RWPE1 (cell line): Measurements from ENCODE around the gene CLDN9.

Experiments used
- CTCF ChIA-PET: fragments of 350-600 bp; sonication (Branson Sonifier 250); formaldehyde crosslinking; extraction: SDS; loops from one replicate; lab custom pipeline; 2021; lab: Yijun Ruan, JAX
- POLR2A ChIA-PET: fragments of 400-600 bp; formaldehyde crosslinking; extraction: SDS; loops from one replicate; lab custom pipeline; 2020; ENCODE audit warnings: antibody characterized with exemption; ENCODE audit not compliant: low non-redundant PET; lab: Yijun Ruan, JAX
- DNase-seq: peaks from one replicate; pipeline ENCODE4 v3.0.0; 2012; ENCODE audit warnings: low spot score
- H3K27ac ChIP-seq: fragments of 450-650 bp; 2 replicates; pipeline ENCODE4 v1.5.1; 2017
- CTCF ChIP-seq: fragments of 450-650 bp; conservative IDR thresholded peaks from 2 replicates; pipeline ENCODE4 v1.5.1; 2017; ENCODE audit warnings: low read depth, mild to moderate bottlenecking

CLDN9 gene

GRCh38 chr16:3030222-3031212, 17.8 kb downstream of the CLDN9 start:
- DNase-seq = no peak
- H3K27ac ChIP-seq = no peak overlapping the region
- ChIA-PET POLR2A (interaction anchor here (0.8 kb wide), 1 partner anchor 10 kb away, joined by 4 read pairs; no protein-coding TSS in a partner anchor), CTCF (interaction anchor here (0.7 to 2.6 kb wide), 9 partner anchors 9 to 99 kb away, joined by 3 to 15 read pairs (median 5); partner anchors contain the start of genes TNFRSF12A and ZSCAN10)
- TF ChIP-seq CTCF = no peak

GRCh38 chr16:3032624-3033023, 19.9 kb downstream of the CLDN9 start:
- no peak for DNase-seq
- no peak for TF ChIP-seq CTCF
- no peak overlapping the region for H3K27ac ChIP-seq
- CTCF ChIA-PET = interaction anchor here (1.6 kb wide), 1 partner anchor 13 kb away, joined by 12 read pairs; the partner anchor contains the start of gene MMP25
- POLR2A ChIA-PET = no interaction called here

- ChIA-PET POLR2A (no interaction called here), CTCF (interaction anchor here (1.2 to 2.2 kb wide), 2 partner anchors 25 to 33 kb away, joined by 3 to 5 read pairs; no protein-coding TSS in a partner anchor)
- DNase-seq = no peak
- H3K27ac ChIP-seq = no peak overlapping the region
- TF ChIP-seq CTCF = no peak
These were observed 22.7 kb downstream of the CLDN9 start for GRCh38 chr16:3035289-3035971.

- CTCF ChIA-PET = interaction anchor here (2.2 kb wide), 1 partner anchor 24 kb away, joined by 5 read pairs; no protein-coding TSS in a partner anchor
- POLR2A ChIA-PET = no interaction called here
- TF ChIP-seq CTCF = no peak
- no peak for DNase-seq
- H3K27ac ChIP-seq = no peak overlapping the region
These were observed 23.4 kb downstream of the CLDN9 start for GRCh38 chr16:3035972-3036725.

GRCh38 chr16:3036726-3037315, 24.1 kb downstream of the CLDN9 start, which contains the start of gene BICDL2:
Gene BICDL2 (minus strand): TSS chr16:3036944. CDS start chr16:3035496, 1,448 bp downstream.
- TF ChIP-seq CTCF = no peak
- CTCF ChIA-PET = no interaction called here
- DNase-seq = no peak
- no peak within 1 kb of the TSS for H3K27ac ChIP-seq
- POLR2A ChIA-PET = no interaction called here
